Fibroblast of pulmonary artery (primary cell): ENCODE measurements around the gene ACSM5.
"Not testable (repeated sequence)": the region's sequence is repeated elsewhere in the genome, so short reads cannot be mapped to it uniquely, and the experiment has no call there.

Experiments
- DNase-seq: peaks from one replicate; pipeline ENCODE4 v3.0.0-alpha.2; 2010; ENCODE audit warnings: low read depth
- H3K4me3 ChIP-seq: replicated peaks from 2 replicates; pipeline ENCODE4 v1.5.1; 2011; ENCODE audit warnings: low read depth, mild to moderate bottlenecking, control low read depth, low read length, moderate library complexity
- TF ChIP-seq, protein P1 (sequence below): IDR thresholded peaks from 2 replicates; pipeline ENCODE4 v1.5.1; 2011; ENCODE audit warnings: mild to moderate bottlenecking, control low read depth, low read length, inconsistent platforms; ENCODE audit errors: missing control alignments

Gene ACSM5

GRCh38 chr16:20441191-20441590 is 31.9 kb downstream of the ACSM5 start:
- no peak for DNase-seq
- TF ChIP-seq, protein P1, sequence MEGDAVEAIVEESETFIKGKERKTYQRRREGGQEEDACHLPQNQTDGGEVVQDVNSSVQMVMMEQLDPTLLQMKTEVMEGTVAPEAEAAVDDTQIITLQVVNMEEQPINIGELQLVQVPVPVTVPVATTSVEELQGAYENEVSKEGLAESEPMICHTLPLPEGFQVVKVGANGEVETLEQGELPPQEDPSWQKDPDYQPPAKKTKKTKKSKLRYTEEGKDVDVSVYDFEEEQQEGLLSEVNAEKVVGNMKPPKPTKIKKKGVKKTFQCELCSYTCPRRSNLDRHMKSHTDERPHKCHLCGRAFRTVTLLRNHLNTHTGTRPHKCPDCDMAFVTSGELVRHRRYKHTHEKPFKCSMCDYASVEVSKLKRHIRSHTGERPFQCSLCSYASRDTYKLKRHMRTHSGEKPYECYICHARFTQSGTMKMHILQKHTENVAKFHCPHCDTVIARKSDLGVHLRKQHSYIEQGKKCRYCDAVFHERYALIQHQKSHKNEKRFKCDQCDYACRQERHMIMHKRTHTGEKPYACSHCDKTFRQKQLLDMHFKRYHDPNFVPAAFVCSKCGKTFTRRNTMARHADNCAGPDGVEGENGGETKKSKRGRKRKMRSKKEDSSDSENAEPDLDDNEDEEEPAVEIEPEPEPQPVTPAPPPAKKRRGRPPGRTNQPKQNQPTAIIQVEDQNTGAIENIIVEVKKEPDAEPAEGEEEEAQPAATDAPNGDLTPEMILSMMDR: no peak
- no peak overlapping the region for H3K4me3 ChIP-seq

DNA sequence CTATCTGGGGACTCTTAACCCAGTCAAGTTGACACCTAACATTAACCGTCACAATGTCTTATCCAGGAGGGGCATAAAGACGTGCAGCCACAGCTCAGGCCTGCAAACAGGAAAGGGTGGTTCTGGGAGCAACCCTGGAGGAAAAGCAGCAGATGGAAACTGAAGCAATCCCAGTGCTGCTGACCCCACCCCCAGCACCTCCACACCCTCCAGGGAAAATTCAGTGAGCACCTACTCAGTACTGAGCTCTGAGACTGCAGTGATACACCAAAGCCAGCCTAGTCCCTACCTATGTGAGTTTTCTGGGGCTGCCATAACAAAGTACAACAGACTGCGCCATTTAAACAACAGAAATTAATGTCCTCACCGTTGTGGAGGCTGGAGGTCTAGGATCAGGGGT is 32.5 kb downstream of the ACSM5 start:
- H3K4me3 ChIP-seq, DNase-seq: not testable (repeated sequence)

DNA sequence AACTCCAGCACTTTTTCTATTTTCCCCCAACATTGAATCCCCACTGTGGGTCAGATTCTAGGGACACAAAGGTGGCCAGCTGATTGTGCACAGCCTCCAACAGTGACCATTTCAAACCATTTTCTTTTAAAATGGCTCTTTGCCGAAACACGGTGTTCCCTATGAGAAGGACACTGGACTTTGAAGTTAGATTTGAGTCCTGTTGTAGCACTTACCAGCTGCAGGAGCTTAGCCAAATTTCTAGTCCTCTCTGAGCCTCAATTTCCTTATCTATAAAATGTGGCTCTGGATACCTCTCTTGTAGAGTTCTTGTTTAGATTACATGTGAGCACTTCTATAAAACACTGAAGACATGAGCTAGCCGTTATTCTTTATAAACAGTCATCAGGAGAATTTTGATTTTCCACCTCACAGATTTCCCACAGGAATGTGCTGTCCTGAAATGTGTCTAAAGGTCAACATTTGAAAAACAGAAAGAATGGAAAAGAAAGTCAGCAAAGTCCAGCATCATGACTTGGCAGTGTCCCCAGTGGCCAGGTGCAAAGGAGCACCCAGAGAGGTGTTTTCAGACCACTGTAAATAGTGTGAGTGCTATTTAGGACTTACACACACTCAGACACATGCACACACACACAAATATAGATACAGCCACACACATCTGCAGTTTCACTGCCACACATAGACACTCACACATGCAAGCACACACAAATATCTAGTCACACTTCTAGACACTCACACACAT is 37.5 kb downstream of the ACSM5 start:
- not testable (repeated sequence) for H3K4me3 ChIP-seq

DNA sequence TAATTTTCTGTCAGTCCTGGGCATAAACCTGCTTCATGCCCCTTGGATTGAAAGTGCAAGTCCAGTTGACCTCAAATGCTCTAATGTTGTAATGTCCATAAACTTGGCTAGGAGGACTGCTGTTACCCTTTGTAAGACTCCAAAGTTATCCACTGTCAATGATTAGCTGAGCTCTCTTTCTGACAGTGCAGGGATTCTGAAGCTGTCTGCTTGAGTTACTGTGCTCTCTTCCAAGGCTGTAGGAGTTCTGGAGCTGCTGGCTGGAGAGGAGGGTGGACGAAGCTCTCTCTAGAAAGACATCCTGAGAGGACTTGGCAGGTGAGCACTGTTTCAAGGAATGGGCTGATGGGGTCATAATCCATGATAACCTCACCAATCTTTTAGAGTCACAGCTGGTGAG is 42.0 kb downstream of the ACSM5 start, which contains the start of gene ACSM2A:
Gene ACSM2A, plus strand, starts transcription at position 158 of the 400 bp plus-strand sequence. CDS start 8,594 bp downstream, outside the sequence.
- DNase-seq, H3K4me3 ChIP-seq: not testable (repeated sequence)

More for the DNA sequence above, 37.5 kb downstream of the ACSM5 start:
- not testable (repeated sequence) for DNase-seq

- H3K4me3 ChIP-seq, DNase-seq: not testable (repeated sequence)
Measured at GRCh38 chr16:20453633-20454032, 44.3 kb downstream of the ACSM5 start.

GRCh38 chr16:20459227-20459626 is 49.9 kb downstream of the ACSM5 start:
- not testable (repeated sequence) for H3K4me3 ChIP-seq, DNase-seq

- not testable (repeated sequence) for DNase-seq, H3K4me3 ChIP-seq
Measured at GRCh38 chr16:20460313-20460712, 51.0 kb downstream of the ACSM5 start.

DNA sequence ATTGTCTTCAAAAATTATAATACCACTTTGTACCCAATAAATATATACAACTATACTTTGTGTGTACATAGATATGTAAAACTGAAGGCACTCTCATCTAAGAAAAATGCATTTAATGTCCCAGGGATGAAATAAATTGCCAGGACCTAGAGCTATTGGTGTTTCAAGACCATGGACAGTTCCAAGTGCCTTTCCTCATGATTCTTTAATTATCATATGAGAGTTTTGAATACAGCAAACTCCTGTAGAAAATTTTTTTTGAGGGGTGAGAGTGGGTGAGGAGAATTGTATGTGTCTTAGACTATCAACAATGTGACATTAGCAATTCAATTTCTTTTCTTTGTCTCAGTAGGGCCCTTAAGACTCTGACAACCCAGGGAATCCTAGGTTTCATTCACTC is 59.6 kb downstream of the ACSM5 start:
- H3K4me3 ChIP-seq, DNase-seq: not testable (repeated sequence)

GRCh38 chr16:20469930-20470329 is 60.6 kb downstream of the ACSM5 start:
- not testable (repeated sequence) for DNase-seq, H3K4me3 ChIP-seq

DNA sequence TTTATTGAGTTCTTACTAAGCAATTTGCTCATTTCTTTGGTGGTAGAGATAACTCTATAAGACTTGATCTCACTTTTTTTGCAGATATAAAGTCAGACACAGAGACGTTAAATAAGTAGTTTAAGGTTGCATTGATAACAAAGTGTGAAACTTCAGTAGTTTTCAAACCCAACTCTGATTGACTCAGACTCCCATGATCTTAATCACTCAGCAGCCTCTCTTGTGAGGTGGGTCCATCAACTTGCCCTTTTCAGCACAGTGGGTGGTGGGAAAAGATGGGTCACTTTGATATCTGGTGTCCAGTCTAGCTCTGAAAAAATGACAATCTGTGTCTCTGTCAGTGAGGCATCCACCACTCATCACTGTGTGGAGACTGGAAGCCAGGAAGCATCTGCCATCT is 61.4 kb downstream of the ACSM5 start:
- DNase-seq, H3K4me3 ChIP-seq: not testable (repeated sequence)

- not testable (repeated sequence) for H3K4me3 ChIP-seq, DNase-seq
Measured at GRCh38 chr16:20477188-20477744, 67.9 kb downstream of the ACSM5 start.

- H3K4me3 ChIP-seq, DNase-seq: not testable (repeated sequence)
Measured at GRCh38 chr16:20483989-20484388, 74.7 kb downstream of the ACSM5 start.

GRCh38 chr16:20484726-20485125 is 75.4 kb downstream of the ACSM5 start:
- no peak for DNase-seq
- TF ChIP-seq, protein P1: no peak
- no peak overlapping the region for H3K4me3 ChIP-seq
